Astrocyte (in vitro differentiated cells and primary cell): ENCODE measurements around the gene NEBL.

ENCODE experiments used
- EZH2 ChIP-seq: IDR thresholded peaks from 2 replicates; pipeline ENCODE4 v1.6.1; 2012; ENCODE audit warnings: mild to moderate bottlenecking, low read length, inconsistent platforms; ENCODE audit not compliant: insufficient read depth
- TF ChIP-seq, protein P1 (sequence below): IDR thresholded peaks from 2 replicates; pipeline ENCODE4 v1.5.1; 2011; ENCODE audit warnings: low read depth, mild to moderate bottlenecking, inconsistent platforms, low read length, moderate library complexity; ENCODE audit not compliant: insufficient read depth

DNA sequence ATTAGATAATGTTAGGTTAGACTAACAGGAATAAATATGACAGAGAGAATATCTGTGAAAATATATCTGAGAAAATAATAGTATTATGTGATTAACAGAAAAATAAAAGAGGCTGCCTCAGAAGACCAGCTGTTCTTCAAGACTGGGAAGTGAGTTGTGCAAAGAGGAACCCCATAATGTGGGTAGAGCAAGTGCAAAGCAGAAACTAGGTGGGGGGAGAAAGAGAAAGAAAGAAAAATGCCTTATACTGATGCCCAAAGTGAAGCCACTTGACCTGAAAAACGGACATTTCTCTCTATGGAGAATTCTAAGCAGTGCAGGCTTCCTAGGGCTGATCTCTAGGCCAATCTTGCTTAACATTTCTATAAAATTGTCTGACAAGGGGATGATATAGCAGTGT lies 3.8 kb downstream of the NEBL start:
- TF ChIP-seq, protein P1, sequence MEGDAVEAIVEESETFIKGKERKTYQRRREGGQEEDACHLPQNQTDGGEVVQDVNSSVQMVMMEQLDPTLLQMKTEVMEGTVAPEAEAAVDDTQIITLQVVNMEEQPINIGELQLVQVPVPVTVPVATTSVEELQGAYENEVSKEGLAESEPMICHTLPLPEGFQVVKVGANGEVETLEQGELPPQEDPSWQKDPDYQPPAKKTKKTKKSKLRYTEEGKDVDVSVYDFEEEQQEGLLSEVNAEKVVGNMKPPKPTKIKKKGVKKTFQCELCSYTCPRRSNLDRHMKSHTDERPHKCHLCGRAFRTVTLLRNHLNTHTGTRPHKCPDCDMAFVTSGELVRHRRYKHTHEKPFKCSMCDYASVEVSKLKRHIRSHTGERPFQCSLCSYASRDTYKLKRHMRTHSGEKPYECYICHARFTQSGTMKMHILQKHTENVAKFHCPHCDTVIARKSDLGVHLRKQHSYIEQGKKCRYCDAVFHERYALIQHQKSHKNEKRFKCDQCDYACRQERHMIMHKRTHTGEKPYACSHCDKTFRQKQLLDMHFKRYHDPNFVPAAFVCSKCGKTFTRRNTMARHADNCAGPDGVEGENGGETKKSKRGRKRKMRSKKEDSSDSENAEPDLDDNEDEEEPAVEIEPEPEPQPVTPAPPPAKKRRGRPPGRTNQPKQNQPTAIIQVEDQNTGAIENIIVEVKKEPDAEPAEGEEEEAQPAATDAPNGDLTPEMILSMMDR = no peak
- TF ChIP-seq EZH2 = no peak
